ENCODE results near the gene OGFR. TPM values are rescaled to one million over a fixed set of nuclear protein-coding genes. Genes with fewer than 3 reads are reported as not detected.

OGFR gene
- total RNA-seq, 2 donors from 2014 or later, result 60.2 to 76.9 TPM

- Histone ChIP-seq H3K4me3 (no peak overlapping the region), H3K27me3 (replicated peaks; ENCODE audit: insufficient read depth) (no peaks in the 10 kb centered on the region), H3K9me3 (no peaks in the 10 kb centered on the region), H3K36me3 (no peaks in the 10 kb centered on the region), H3K27ac (no peak overlapping the region), H3K4me1 (replicated peaks) (no peaks in the 10 kb centered on the region)
- intact Hi-C loops (cut with DNase I), result no loop called here
- no peak for TF ChIP-seq POLR2A (IDR thresholded peaks at IDR 0.05)
- no peak for TF ChIP-seq CTCF (IDR thresholded peaks at IDR 0.05)
- TF ChIP-seq POLR2AphosphoS5 (IDR thresholded peaks at IDR 0.05), result no peak
- no peak for DNase-seq (ENCODE audit: low spot score)
- WGBS, result 84% methylated on average over 24 of the region's 27 CpGs
These were observed 21.5 kb downstream of the OGFR start for GRCh38 chr20:62825986-62826645.

GRCh38 chr20:62826646-62827310, 22.1 kb downstream of the OGFR start:
- WGBS, result 93% methylated on average over 24 of the region's 24 CpGs
- H3K4me1 ChIP-seq (replicated peaks), result no peaks in the 10 kb centered on the region
- no peak overlapping the region for H3K27ac ChIP-seq
- intact Hi-C loops (cut with DNase I), result no loop called here
- TF ChIP-seq POLR2A (IDR thresholded peaks at IDR 0.05) (no peak), POLR2AphosphoS5 (IDR thresholded peaks at IDR 0.05) (no peak), CTCF (IDR thresholded peaks at IDR 0.05) (no peak)
- H3K36me3 ChIP-seq, result no peaks in the 10 kb centered on the region
- no peak for DNase-seq (ENCODE audit: low spot score)
- no peaks in the 10 kb centered on the region for H3K9me3 ChIP-seq
- no peaks in the 10 kb centered on the region for H3K27me3 ChIP-seq (replicated peaks; ENCODE audit: insufficient read depth)
- no peak overlapping the region for H3K4me3 ChIP-seq

- Histone ChIP-seq H3K36me3 (no peaks in the 10 kb centered on the region), H3K4me1 (replicated peaks) (peaks cover 7% of the 10 kb centered on the region), H3K9me3 (no peaks in the 10 kb centered on the region), H3K27ac (no peak overlapping the region), H3K4me3 (no peak overlapping the region), H3K27me3 (replicated peaks; ENCODE audit: insufficient read depth) (no peaks in the 10 kb centered on the region)
- TF ChIP-seq POLR2AphosphoS5 (IDR thresholded peaks at IDR 0.05), result no peak
- no peak for TF ChIP-seq CTCF (IDR thresholded peaks at IDR 0.05)
- no peak for TF ChIP-seq POLR2A (IDR thresholded peaks at IDR 0.05)
- intact Hi-C loops (cut with DNase I), result no loop called here
- DNase-seq (ENCODE audit: low spot score), result no peak
- 78% methylated on average over 20 of the region's 29 CpGs for WGBS
These were observed 22.8 kb downstream of the OGFR start for GRCh38 chr20:62827311-62828038.

GRCh38 chr20:62828051-62828450, 23.4 kb downstream of the OGFR start:
- intact Hi-C loops (cut with DNase I), result no loop called here
- 92% methylated on average over 9 of the region's 9 CpGs for WGBS

More at GRCh38 chr20:62828051-62828450, 23.4 kb downstream of the OGFR start:
- Histone ChIP-seq H3K27me3 (replicated peaks; ENCODE audit: insufficient read depth) (no peaks in the 10 kb centered on the region), H3K4me1 (replicated peaks) (peaks cover 7% of the 10 kb centered on the region), H3K36me3 (no peaks in the 10 kb centered on the region), H3K9me3 (no peaks in the 10 kb centered on the region), H3K27ac (no peak overlapping the region), H3K4me3 (no peak overlapping the region)
- DNase-seq (ENCODE audit: low spot score), result no peak
- TF ChIP-seq POLR2AphosphoS5 (IDR thresholded peaks at IDR 0.05), result no peak
- TF ChIP-seq POLR2A (IDR thresholded peaks at IDR 0.05), result no peak
- TF ChIP-seq CTCF (IDR thresholded peaks at IDR 0.05), result no peak

Measured in prostate gland (tissue), 2 donors.